K562 (cell line): Measurements from ENCODE around the gene TNF. TPM values are rescaled to one million over a fixed set of nuclear protein-coding genes. Genes with fewer than 3 reads are reported as not detected.

ENCODE experiments used
- CREM ChIP-seq: IDR thresholded peaks from 2 replicates; pipeline ENCODE4 v1.6.1; 2014; ENCODE audit warnings: antibody characterized with exemption, low read depth
- ELF4 ChIP-seq: fragments of 450-650 bp; formaldehyde crosslinking; IDR thresholded peaks from 2 replicates; pipeline ENCODE4 v1.4.0; 2022; ENCODE audit warnings: missing genetic modification characterization
- ESRRA ChIP-seq: fragments of 450-650 bp; IDR thresholded peaks from 2 replicates; pipeline ENCODE4 v1.6.1; 2014; ENCODE audit warnings: low read depth, mild to moderate bottlenecking, moderate library complexity, borderline replicate concordance
- GABPA ChIP-seq: fragments of 200-800 bp; sonication (Bioruptor generic); conservative IDR thresholded peaks from 2 replicates; pipeline ENCODE4 v1.6.1; 2016; ENCODE audit warnings: low read depth, missing genetic modification characterization, missing compliant biosample characterization
- LCOR ChIP-seq: sonication (generic); formaldehyde crosslinking; IDR thresholded peaks from 2 replicates; pipeline ENCODE4 v1.8.0; 2022; ENCODE audit warnings: mild to moderate bottlenecking, missing genetic modification reagents
- NCOR1 ChIP-seq: fragments of 450-650 bp; IDR thresholded peaks from 2 replicates; pipeline ENCODE4 v1.6.1; 2016; ENCODE audit warnings: mild to moderate bottlenecking, moderate library complexity
- NEUROD1 ChIP-seq: fragments of 150-350 bp; IDR thresholded peaks from 2 replicates; pipeline ENCODE4 v1.6.1; 2014; ENCODE audit warnings: borderline replicate concordance, low read length, low read depth; ENCODE audit not compliant: partially characterized antibody
- NFRKB ChIP-seq: fragments of 450-650 bp; IDR thresholded peaks from 2 replicates; pipeline ENCODE4 v1.6.1; 2016; ENCODE audit warnings: low read depth
- SMARCA4 ChIP-seq: fragments of 450-650 bp; IDR thresholded peaks from 2 replicates; pipeline ENCODE4 v1.6.1; 2016
- SMARCB1 ChIP-seq: IDR thresholded peaks from 2 replicates; pipeline ENCODE4 v1.6.1; 2011; ENCODE audit warnings: improper control_type of control experiment, low read depth; ENCODE audit not compliant: insufficient read length
- TEAD4 ChIP-seq, 2 experiments: sonication (generic) in 1 of 2; formaldehyde crosslinking in 1 of 2; IDR thresholded peaks; 2 replicates each; pipeline versions ENCODE4 v1.6.1 to v1.8.0; 2012 to 2022; ENCODE audit warnings: borderline replicate concordance in 1 of 2, inconsistent platforms in 1 of 2, low read length in 1 of 2, mild to moderate bottlenecking in 1 of 2, missing genetic modification reagents in 1 of 2
- ZKSCAN1 ChIP-seq: fragments of 150-350 bp; IDR thresholded peaks from 2 replicates; pipeline ENCODE4 v1.6.1; 2016; ENCODE audit warnings: low read depth, low read length
- ZNF717 ChIP-seq: fragments of 250-450 bp; sonication (Bioruptor Pico); IDR thresholded peaks from 2 replicates; pipeline ENCODE4 v1.5.0; 2021
- polyA plus RNA-seq, 8 experiments: library from polyadenylated mRNA; depleted of rRNA in 4 of 8; stranded (reverse) in 5 of 8; unstranded in 3 of 8; fragments of >200 nt; fragmentation: Nextera tagmentation in 2 of 8; fragmentation: Illumina TruSeq in 1 of 8; extraction: Ambion mirVana in 2 of 8; extraction: Trizol in 1 of 8; gene quantifications; 2 replicates each; pipeline versions ENCODE4 v1.2.1 to v1.2.3, GENCODE V29; 2011 to 2014; ENCODE audit warnings: inconsistent platforms in 1 of 8, missing spikeins in 1 of 8
- total RNA-seq, 7 experiments: library from RNA; depleted of rRNA in 6 of 7; stranded (reverse); fragments of >200 nt in 6 of 7; fragmentation: Illumina TruSeq in 2 of 7; extraction: Trizol in 2 of 7; gene quantifications; 2 replicates each; pipeline versions ENCODE4 v1.2.1 to v1.2.3, GENCODE V29; 2011 to 2021; ENCODE audit warnings: low replicate concordance in 1 of 7
- TF ChIP-seq, protein P1 (sequence below): IDR thresholded peaks from 2 replicates; pipeline ENCODE4 v1.6.1; 2014; ENCODE audit warnings: antibody characterized with exemption
- TF ChIP-seq, protein P2 (sequence below): fragments of 250-450 bp; sonication (Bioruptor Pico); IDR thresholded peaks from 2 replicates; pipeline ENCODE4 v1.5.0; 2021
- TF ChIP-seq, protein P3 (sequence below), 2 experiments: fragments of 450-650 bp; conservative IDR thresholded peaks; 2 replicates each; pipeline ENCODE4 v1.6.1; 2017; ENCODE audit warnings: mild to moderate bottlenecking in 2 of 2, moderate library complexity in 2 of 2
- TF ChIP-seq, protein P4 (sequence below): sonication (generic); formaldehyde crosslinking; IDR thresholded peaks from 2 replicates; pipeline ENCODE4 v1.8.0; 2022; ENCODE audit warnings: mild to moderate bottlenecking, missing genetic modification reagents
- TF ChIP-seq, protein P5 (sequence below): fragments of 250-450 bp; sonication (Bioruptor Pico); IDR thresholded peaks from 2 replicates; pipeline ENCODE4 v1.9.0; 2021; ENCODE audit warnings: mild to moderate bottlenecking, inconsistent platforms
- TF ChIP-seq, protein P6 (sequence below): sonication (generic); formaldehyde crosslinking; IDR thresholded peaks from 2 replicates; pipeline ENCODE4 v1.8.0; 2022; ENCODE audit warnings: missing genetic modification reagents, mild to moderate bottlenecking, moderate library complexity, borderline replicate concordance

TNF gene
- total and polyA plus RNA-seq, 9 of the 15 experiments (the other 6 are each of a cell fraction or from before 2014, with no cell fraction given) = 0.08 to 0.40 TPM; not detected in 7

DNA sequence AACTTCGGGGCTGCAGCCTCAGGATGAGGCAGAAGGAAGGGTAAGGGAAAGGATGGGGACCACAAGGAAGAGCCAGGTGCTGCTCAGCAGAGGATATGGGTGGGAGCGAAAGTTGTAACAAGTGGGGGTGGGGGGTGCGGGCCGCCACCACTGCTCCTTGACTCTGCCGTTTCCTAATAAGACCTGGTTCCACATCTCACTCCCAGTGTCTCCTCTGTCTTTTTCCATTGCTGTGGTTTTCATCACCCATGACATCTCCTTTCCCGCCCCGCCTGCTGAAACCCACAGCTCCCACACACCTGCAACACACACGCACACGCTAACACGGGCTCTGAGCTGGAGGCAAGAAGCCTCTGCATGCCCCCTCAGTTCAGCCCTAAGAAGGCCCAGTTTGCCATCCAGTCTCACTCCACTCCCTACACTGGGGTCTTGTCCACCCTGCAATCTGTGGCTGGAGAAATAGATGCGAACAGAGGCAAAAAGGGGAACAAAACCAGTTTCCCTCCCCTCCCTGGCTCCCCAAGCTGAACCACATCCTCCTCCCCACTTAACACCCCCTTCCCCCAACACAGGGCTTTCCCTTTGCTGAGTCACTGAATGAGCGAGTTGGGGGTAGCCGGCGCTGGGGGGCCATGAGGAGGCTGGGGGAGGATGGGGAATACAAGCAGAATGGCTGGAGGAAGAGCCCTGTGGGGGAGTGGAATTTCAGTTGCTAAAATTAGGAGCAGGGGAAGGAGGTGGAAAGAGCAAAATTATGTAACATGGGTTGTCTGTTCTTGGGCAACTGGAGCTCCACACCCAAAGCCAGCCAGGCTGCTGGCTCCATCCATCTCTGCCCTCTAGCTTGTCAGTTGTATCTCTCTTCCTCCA is 16.5 kb upstream of the TNF start (continued):
- TF ChIP-seq, protein P1, sequence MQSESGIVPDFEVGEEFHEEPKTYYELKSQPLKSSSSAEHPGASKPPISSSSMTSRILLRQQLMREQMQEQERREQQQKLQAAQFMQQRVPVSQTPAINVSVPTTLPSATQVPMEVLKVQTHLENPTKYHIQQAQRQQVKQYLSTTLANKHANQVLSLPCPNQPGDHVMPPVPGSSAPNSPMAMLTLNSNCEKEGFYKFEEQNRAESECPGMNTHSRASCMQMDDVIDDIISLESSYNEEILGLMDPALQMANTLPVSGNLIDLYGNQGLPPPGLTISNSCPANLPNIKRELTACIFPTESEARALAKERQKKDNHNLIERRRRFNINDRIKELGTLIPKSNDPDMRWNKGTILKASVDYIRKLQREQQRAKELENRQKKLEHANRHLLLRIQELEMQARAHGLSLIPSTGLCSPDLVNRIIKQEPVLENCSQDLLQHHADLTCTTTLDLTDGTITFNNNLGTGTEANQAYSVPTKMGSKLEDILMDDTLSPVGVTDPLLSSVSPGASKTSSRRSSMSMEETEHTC = no peak
- TF ChIP-seq, protein P2, sequence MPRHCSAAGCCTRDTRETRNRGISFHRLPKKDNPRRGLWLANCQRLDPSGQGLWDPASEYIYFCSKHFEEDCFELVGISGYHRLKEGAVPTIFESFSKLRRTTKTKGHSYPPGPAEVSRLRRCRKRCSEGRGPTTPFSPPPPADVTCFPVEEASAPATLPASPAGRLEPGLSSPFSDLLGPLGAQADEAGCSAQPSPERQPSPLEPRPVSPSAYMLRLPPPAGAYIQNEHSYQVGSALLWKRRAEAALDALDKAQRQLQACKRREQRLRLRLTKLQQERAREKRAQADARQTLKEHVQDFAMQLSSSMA = no peak
- TF ChIP-seq TEAD4 (IDR thresholded peaks at IDR 0.05; ENCODE audit: low read length) (peak; percentile 29; the same call in 1 of the 2 replicates), TEAD4 (CRISPR knock-in tag; IDR thresholded peaks at IDR 0.05; ENCODE audit: borderline replicate concordance) (no peak), GABPA (tag) (peak; percentile 67), SMARCA4 (peak; percentile 61), CREM (peak; percentile 52), NCOR1 (peak; percentile 68), ESRRA (0 out of 2 replicates have a peak, but pooled peaks have one; percentile 10), ELF4 (CRISPR knock-in tag) (0 out of 2 replicates have a peak, but pooled peaks have one; percentile 3), NFRKB (0 out of 2 replicates have a peak, but pooled peaks have one; percentile 12), ZKSCAN1 (no peak), NEUROD1 (peak; percentile 69), SMARCB1 (no peak), ZNF717 (no peak), LCOR (CRISPR knock-in tag) (peak; percentile 69)
- TF ChIP-seq, protein P3, sequence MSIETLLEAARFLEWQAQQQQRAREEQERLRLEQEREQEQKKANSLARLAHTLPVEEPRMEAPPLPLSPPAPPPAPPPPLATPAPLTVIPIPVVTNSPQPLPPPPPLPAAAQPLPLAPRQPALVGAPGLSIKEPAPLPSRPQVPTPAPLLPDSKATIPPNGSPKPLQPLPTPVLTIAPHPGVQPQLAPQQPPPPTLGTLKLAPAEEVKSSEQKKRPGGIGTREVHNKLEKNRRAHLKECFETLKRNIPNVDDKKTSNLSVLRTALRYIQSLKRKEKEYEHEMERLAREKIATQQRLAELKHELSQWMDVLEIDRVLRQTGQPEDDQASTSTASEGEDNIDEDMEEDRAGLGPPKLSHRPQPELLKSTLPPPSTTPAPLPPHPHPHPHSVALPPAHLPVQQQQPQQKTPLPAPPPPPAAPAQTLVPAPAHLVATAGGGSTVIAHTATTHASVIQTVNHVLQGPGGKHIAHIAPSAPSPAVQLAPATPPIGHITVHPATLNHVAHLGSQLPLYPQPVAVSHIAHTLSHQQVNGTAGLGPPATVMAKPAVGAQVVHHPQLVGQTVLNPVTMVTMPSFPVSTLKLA (conservative IDR thresholded peaks at IDR 0.05) = peak in 1 of 2 experiments; percentile 32; a peak in 1 of 4 replicates
- TF ChIP-seq, protein P4, sequence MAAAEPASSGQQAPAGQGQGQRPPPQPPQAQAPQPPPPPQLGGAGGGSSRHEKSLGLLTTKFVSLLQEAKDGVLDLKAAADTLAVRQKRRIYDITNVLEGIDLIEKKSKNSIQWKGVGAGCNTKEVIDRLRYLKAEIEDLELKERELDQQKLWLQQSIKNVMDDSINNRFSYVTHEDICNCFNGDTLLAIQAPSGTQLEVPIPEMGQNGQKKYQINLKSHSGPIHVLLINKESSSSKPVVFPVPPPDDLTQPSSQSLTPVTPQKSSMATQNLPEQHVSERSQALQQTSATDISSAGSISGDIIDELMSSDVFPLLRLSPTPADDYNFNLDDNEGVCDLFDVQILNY (CRISPR knock-in tag) = no peak
- TF ChIP-seq, protein P5, sequence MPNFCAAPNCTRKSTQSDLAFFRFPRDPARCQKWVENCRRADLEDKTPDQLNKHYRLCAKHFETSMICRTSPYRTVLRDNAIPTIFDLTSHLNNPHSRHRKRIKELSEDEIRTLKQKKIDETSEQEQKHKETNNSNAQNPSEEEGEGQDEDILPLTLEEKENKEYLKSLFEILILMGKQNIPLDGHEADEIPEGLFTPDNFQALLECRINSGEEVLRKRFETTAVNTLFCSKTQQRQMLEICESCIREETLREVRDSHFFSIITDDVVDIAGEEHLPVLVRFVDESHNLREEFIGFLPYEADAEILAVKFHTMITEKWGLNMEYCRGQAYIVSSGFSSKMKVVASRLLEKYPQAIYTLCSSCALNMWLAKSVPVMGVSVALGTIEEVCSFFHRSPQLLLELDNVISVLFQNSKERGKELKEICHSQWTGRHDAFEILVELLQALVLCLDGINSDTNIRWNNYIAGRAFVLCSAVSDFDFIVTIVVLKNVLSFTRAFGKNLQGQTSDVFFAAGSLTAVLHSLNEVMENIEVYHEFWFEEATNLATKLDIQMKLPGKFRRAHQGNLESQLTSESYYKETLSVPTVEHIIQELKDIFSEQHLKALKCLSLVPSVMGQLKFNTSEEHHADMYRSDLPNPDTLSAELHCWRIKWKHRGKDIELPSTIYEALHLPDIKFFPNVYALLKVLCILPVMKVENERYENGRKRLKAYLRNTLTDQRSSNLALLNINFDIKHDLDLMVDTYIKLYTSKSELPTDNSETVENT (CRISPR knock-in tag) = no peak
- TF ChIP-seq, protein P6, sequence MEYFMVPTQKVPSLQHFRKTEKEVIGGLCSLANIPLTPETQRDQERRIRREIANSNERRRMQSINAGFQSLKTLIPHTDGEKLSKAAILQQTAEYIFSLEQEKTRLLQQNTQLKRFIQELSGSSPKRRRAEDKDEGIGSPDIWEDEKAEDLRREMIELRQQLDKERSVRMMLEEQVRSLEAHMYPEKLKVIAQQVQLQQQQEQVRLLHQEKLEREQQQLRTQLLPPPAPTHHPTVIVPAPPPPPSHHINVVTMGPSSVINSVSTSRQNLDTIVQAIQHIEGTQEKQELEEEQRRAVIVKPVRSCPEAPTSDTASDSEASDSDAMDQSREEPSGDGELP (CRISPR knock-in tag) = peak; percentile 38; the same call in 1 of the 2 replicates
